ENCODE results near the gene PARD3.
"Not testable (repeated sequence)": the region's sequence is repeated elsewhere in the genome, so short reads cannot be mapped to it uniquely, and the experiment has no call there.

Gene PARD3

DNA sequence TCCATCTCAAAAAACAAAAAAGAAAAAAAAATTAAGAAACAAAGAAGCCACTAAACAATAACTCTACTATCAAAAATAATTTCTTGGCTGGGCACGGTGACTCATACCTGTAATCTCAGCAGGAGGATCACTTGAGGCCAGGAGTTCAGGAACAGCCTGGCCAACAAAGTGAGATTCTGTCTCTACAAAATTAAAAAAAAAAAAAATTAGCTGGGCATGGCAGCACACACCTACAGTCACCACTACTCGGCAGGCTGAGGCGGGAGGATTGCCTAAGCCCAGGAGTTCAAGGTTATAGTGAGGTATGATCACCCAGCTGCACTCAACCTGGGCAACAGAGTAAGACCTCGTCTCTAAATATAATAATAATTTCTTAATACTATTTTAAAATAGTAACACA is 69.0 kb downstream of the PARD3 start:
- Histone ChIP-seq H3K4me3 (ENCODE audit: low read depth, low read length) (no peak overlapping the region), H3K27ac (no peak overlapping the region), H3K27me3 (ENCODE audit: insufficient read depth, low read depth, severe bottlenecking) (no peaks in the 10 kb centered on the region), H3K9me3 (ENCODE audit: severe bottlenecking) (no peaks in the 10 kb centered on the region), H3K36me3 (no peaks in the 10 kb centered on the region)
- no peak for DNase-seq
- no peak for TF ChIP-seq CTCF (IDR thresholded peaks at IDR 0.05; ENCODE audit: low read depth, low read length)

DNA sequence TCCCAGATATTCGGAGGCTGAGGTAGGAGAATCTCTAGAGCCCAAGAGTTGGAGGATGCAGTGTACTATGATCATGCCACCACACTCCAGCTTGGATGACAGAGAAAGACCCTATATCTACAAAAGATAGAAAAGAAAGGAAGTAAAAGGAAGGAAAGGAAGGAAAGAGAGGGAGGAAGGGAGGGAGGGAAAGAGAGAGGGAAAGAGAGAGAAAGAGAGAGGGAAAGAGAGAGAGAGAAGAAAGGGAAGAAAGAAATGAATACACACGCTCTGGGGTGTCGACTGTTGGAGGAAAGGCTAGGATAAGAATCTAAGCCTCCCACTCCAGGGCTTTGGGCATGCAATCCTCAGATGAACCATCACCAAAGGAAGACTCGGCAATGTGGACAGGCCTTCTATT is 69.9 kb downstream of the PARD3 start:
- Histone ChIP-seq H3K27ac (no peak overlapping the region), H3K9me3 (ENCODE audit: severe bottlenecking) (no peaks in the 10 kb centered on the region), H3K4me3 (ENCODE audit: low read depth, low read length) (no peak overlapping the region), H3K27me3 (ENCODE audit: insufficient read depth, low read depth, severe bottlenecking) (no peaks in the 10 kb centered on the region), H3K36me3 (no peaks in the 10 kb centered on the region)
- TF ChIP-seq CTCF (IDR thresholded peaks at IDR 0.05; ENCODE audit: low read depth, low read length): no peak
- DNase-seq: no peak

GRCh38 chr10:34744590-34744989 is 70.5 kb downstream of the PARD3 start:
- no peak overlapping the region for H3K4me3 ChIP-seq (ENCODE audit: low read depth, low read length)
- no peak for TF ChIP-seq CTCF (IDR thresholded peaks at IDR 0.05; ENCODE audit: low read depth, low read length)
- no peaks in the 10 kb centered on the region for H3K9me3 ChIP-seq (ENCODE audit: severe bottlenecking)
- H3K27me3 ChIP-seq (ENCODE audit: insufficient read depth, low read depth, severe bottlenecking): no peaks in the 10 kb centered on the region
- DNase-seq: no peak
- H3K27ac ChIP-seq: no peak overlapping the region
- no peaks in the 10 kb centered on the region for H3K36me3 ChIP-seq

DNA sequence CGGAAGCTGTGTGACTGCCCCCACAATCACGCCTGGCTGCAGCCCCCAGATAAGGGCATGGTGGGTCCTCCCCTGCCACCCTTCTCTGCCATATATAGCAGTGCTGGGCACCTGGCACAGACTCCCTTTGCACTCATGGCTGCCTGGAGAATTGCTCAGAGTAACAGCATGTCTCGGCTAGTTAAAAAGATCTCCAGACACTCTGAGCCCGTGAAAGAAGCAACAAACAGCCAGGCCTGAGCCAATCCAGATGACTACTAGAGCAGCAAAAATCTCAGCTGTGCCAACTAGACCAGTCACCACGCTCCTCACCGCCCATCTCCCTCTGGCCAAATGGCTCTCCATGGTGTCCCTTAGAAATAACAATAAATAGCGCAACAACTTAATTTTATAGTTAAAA is 71.3 kb downstream of the PARD3 start:
- H3K27ac ChIP-seq: no peak overlapping the region
- DNase-seq: no peak
- H3K27me3 ChIP-seq (ENCODE audit: insufficient read depth, low read depth, severe bottlenecking): no peaks in the 10 kb centered on the region
- H3K9me3 ChIP-seq (ENCODE audit: severe bottlenecking): no peaks in the 10 kb centered on the region
- H3K36me3 ChIP-seq: no peaks in the 10 kb centered on the region
- TF ChIP-seq CTCF (IDR thresholded peaks at IDR 0.05; ENCODE audit: low read depth, low read length): no peak
- no peak overlapping the region for H3K4me3 ChIP-seq (ENCODE audit: low read depth, low read length)

DNA sequence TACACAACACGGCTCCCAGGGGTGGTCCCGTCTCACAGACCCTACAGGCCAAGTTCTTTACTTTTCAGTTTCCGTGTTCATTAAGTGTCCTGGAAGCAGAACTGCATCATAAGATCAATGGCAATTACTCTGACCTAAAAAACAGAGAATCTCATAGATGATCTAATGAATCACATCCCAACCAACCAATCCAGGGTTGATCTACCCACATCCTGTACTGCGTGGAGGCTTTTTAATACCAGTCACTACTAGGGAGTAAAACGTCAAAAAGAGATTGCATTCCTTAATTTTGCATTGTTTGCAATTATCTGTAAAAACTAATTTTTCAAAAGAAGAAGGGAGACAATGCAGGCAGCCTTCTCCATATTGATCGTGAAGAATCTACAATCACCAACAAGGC is 72.6 kb downstream of the PARD3 start:
- H3K36me3 ChIP-seq: no peaks in the 10 kb centered on the region
- no peak for DNase-seq
- no peak overlapping the region for H3K4me3 ChIP-seq (ENCODE audit: low read depth, low read length)
- TF ChIP-seq CTCF (IDR thresholded peaks at IDR 0.05; ENCODE audit: low read depth, low read length): no peak
- H3K27ac ChIP-seq: no peak overlapping the region
- H3K9me3 ChIP-seq (ENCODE audit: severe bottlenecking): no peaks in the 10 kb centered on the region
- H3K27me3 ChIP-seq (ENCODE audit: insufficient read depth, low read depth, severe bottlenecking): no peaks in the 10 kb centered on the region

- H3K27ac ChIP-seq; H3K4me3 ChIP-seq (ENCODE audit: low read depth, low read length); H3K27me3 ChIP-seq (ENCODE audit: insufficient read depth, low read depth, severe bottlenecking); H3K36me3 ChIP-seq; DNase-seq; H3K9me3 ChIP-seq (ENCODE audit: severe bottlenecking): not testable (repeated sequence)
These were observed 74.0 kb downstream of the PARD3 start for GRCh38 chr10:34741087-34741486.

All from WERI-Rb-1 (cell line).